ENCODE measurements around the gene EEIG1. TPM values are rescaled to one million over a fixed set of nuclear protein-coding genes. Genes with fewer than 3 reads are reported as not detected.

Gene EEIG1
- total RNA-seq, 1 experiment from 2014 or later = 17.5 TPM

DNA sequence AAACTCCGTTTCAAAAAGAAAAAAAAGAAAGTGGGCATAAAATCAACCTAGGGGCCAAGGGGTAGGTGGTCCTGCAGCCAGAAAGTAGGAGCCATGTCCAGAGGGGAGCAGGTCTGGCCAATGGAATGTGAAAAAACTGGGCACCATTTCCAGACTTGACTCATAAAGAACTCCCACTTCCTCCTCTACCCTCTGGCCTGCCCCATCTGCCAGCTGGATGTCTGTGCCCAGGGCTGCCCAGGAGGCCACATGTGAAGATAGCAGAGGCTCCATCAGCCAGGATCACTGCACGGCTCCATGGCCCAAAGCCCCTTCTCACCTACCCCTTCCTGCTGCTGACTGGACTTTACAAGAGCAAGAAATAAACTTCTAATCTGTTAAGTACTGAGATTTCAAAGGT, 42.1 kb upstream of the EEIG1 start:
- Mint-ChIP-seq H3K9me3 (ENCODE audit: unreplicated experiment) (no peaks in the 10 kb centered on the region), H3K4me3 (ENCODE audit: unreplicated experiment) (no peak overlapping the region), H3K4me1 (ENCODE audit: insufficient read depth, unreplicated experiment) (peaks cover 8% of the 10 kb centered on the region), H3K36me3 (ENCODE audit: insufficient read depth, unreplicated experiment) (no peaks in the 10 kb centered on the region), H3K27me3 (ENCODE audit: insufficient read depth, unreplicated experiment) (no peaks in the 10 kb centered on the region), H3K27ac (ENCODE audit: low read depth, unreplicated experiment) (no peak overlapping the region)
- intact Hi-C loops (cut with micrococcal nuclease) = no loop called here
- no peak for TF ChIP-seq CTCF (IDR thresholded peaks at IDR 0.05; ENCODE audit: unreplicated experiment)
- peak; percentile 44 for DNase-seq (ENCODE audit: unreplicated experiment)
- no TSS peak for BruUV-seq (replicated peaks)
- ChIA-PET CTCF (interaction anchor here (4.5 kb wide), 1 partner anchor 13 kb away, joined by 21 read pairs; no protein-coding TSS in a partner anchor), POLR2A (no interaction called here)

- no peak overlapping the region for H3K27ac Mint-ChIP-seq (ENCODE audit: low read depth, unreplicated experiment)
- DNase-seq (ENCODE audit: unreplicated experiment) = no peak
- H3K4me3 Mint-ChIP-seq (ENCODE audit: unreplicated experiment) = no peak overlapping the region
- ChIA-PET CTCF (interaction anchor here (1.6 to 4.5 kb wide), 2 partner anchors 14 to 66 kb away, joined by 7 to 21 read pairs; no protein-coding TSS in a partner anchor), POLR2A (no interaction called here)
- intact Hi-C loops (cut with micrococcal nuclease) = no loop called here
- H3K36me3 Mint-ChIP-seq (ENCODE audit: insufficient read depth, unreplicated experiment) = no peaks in the 10 kb centered on the region
- TF ChIP-seq CTCF (IDR thresholded peaks at IDR 0.05; ENCODE audit: unreplicated experiment) = no peak
- no TSS peak for BruUV-seq (replicated peaks)
- H3K27me3 Mint-ChIP-seq (ENCODE audit: insufficient read depth, unreplicated experiment) = no peaks in the 10 kb centered on the region
- H3K4me1 Mint-ChIP-seq (ENCODE audit: insufficient read depth, unreplicated experiment) = peaks cover 8% of the 10 kb centered on the region
- no peaks in the 10 kb centered on the region for H3K9me3 Mint-ChIP-seq (ENCODE audit: unreplicated experiment)
Observed at GRCh38 chr9:128021098-128021497, 40.3 kb upstream of the EEIG1 start.

DNA sequence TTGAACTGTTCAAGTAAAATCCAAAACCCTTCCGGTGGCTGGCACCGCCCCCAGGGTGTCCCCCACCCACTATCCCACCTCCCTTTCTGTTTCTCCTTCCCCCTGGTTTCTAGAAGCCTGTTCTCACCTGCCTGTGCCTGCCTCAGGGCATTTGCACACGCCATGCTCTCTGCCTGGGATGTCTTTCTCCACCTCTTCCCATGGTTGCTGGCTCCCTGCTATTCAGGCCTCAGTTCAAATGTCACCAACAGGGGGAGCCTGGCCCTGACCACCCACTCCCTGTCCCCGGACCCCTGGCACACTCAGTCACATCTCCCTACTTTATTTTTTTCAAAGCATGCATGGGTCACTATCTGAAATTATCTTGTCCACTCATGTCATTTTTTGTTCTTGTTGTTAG, 39.9 kb upstream of the EEIG1 start:
- TF ChIP-seq CTCF (IDR thresholded peaks at IDR 0.05; ENCODE audit: unreplicated experiment) = no peak
- no peaks in the 10 kb centered on the region for H3K27me3 Mint-ChIP-seq (ENCODE audit: insufficient read depth, unreplicated experiment)

DNA sequence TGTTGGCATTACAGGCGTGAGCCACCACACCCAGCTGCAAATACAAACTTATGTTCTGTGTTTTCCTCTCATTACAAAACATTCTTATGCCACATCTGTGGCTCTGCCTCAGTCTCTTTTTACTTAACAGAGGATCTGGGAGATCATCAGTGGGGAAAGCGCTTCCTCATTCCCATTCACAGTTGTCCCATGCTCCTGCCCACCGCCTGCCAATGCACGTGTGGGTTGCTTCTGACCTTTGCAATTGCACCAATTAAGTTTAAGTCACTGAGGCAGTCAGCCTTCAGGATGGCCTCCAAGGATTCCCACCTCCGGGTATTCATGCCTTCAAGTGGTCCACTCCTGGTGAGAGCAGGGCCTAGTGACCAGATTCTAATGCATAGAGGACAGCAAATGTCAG, 34.9 kb upstream of the EEIG1 start:
- BruUV-seq (replicated peaks) = no TSS peak
- TF ChIP-seq CTCF (IDR thresholded peaks at IDR 0.05; ENCODE audit: unreplicated experiment) = no peak
- H3K4me1 Mint-ChIP-seq (ENCODE audit: insufficient read depth, unreplicated experiment) = no peaks in the 10 kb centered on the region
- no peak for DNase-seq (ENCODE audit: unreplicated experiment)
- no peaks in the 10 kb centered on the region for H3K36me3 Mint-ChIP-seq (ENCODE audit: insufficient read depth, unreplicated experiment)
- H3K27me3 Mint-ChIP-seq (ENCODE audit: insufficient read depth, unreplicated experiment) = no peaks in the 10 kb centered on the region
- H3K27ac Mint-ChIP-seq (ENCODE audit: low read depth, unreplicated experiment) = no peak overlapping the region
- H3K4me3 Mint-ChIP-seq (ENCODE audit: unreplicated experiment) = no peak overlapping the region
- H3K9me3 Mint-ChIP-seq (ENCODE audit: unreplicated experiment) = no peaks in the 10 kb centered on the region
- ChIA-PET CTCF (no interaction called here), POLR2A (interaction anchor here (0.7 kb wide), 1 partner anchor 120 kb away, joined by 3 read pairs; no protein-coding TSS in a partner anchor)
- intact Hi-C loops (cut with micrococcal nuclease) = no loop called here

More for the DNA sequence above, 39.9 kb upstream of the EEIG1 start:
- H3K4me3 Mint-ChIP-seq (ENCODE audit: unreplicated experiment) = no peak overlapping the region
- CTCF ChIA-PET = interaction anchor here (0.7 to 4.5 kb wide), 3 partner anchors 15 to 66 kb away, joined by 3 to 21 read pairs (median 7); no protein-coding TSS in a partner anchor
- POLR2A ChIA-PET = no interaction called here
- no peak overlapping the region for H3K27ac Mint-ChIP-seq (ENCODE audit: low read depth, unreplicated experiment)
- intact Hi-C loops (cut with micrococcal nuclease) = no loop called here
- no peak for DNase-seq (ENCODE audit: unreplicated experiment)
- H3K36me3 Mint-ChIP-seq (ENCODE audit: insufficient read depth, unreplicated experiment) = no peaks in the 10 kb centered on the region
- H3K4me1 Mint-ChIP-seq (ENCODE audit: insufficient read depth, unreplicated experiment) = peaks cover 8% of the 10 kb centered on the region
- no peaks in the 10 kb centered on the region for H3K9me3 Mint-ChIP-seq (ENCODE audit: unreplicated experiment)
- no TSS peak for BruUV-seq (replicated peaks)
